HEK293 (cell line): Measurements from ENCODE around the gene ITGB5.

Experiments
- CTCF ChIA-PET: fragments of 350-600 bp; formaldehyde crosslinking; extraction: SDS; loops from one replicate; lab custom pipeline; 2021; ENCODE audit warnings: antibody characterized with exemption; lab: Yijun Ruan, JAX
- POLR2A ChIA-PET: fragments of 300-600 bp; formaldehyde crosslinking; extraction: SDS; loops from one replicate; lab custom pipeline; 2020; ENCODE audit warnings: antibody characterized with exemption, inconsistent platforms; lab: Yijun Ruan, JAX
- H3K27ac ChIP-seq: fragments of 200-500 bp; sonication (Bioruptor generic); 2 replicates; pipeline ENCODE4 v1.5.1; 2014; ENCODE audit warnings: low read depth, low read length, control low read depth, inconsistent platforms; ENCODE audit errors: extremely low read depth
- H3K36me3 ChIP-seq, 2 experiments: fragments of 200-500 bp in 1 of 2; sonication (Bioruptor generic) in 1 of 2; 1 replicate in 1 of 2; 2 replicates in 1 of 2; pipeline ENCODE4 v1.5.1; 2014 to 2017; ENCODE audit warnings: inconsistent platforms in 2 of 2, low read length in 2 of 2; ENCODE audit not compliant: control insufficient read depth in 2 of 2, insufficient read depth in 1 of 2
- H3K4me1 ChIP-seq: fragments of 200-500 bp; sonication (Bioruptor generic); 2 replicates; pipeline ENCODE4 v1.5.1; 2014; ENCODE audit warnings: mild to moderate bottlenecking, low read length, inconsistent platforms; ENCODE audit not compliant: control insufficient read depth, insufficient read depth
- H3K4me3 ChIP-seq: 2 replicates; pipeline ENCODE4 v1.5.1; 2011; ENCODE audit warnings: low read depth, mild to moderate bottlenecking, control low read depth, low read length, moderate library complexity
- H3K9me3 ChIP-seq: fragments of 200-500 bp; sonication (Bioruptor generic); 2 replicates; pipeline ENCODE4 v1.5.1; 2014; ENCODE audit warnings: low read depth, low read length, inconsistent platforms; ENCODE audit not compliant: control insufficient read depth, insufficient read depth
- GLI2 ChIP-seq: fragments of 450-650 bp; formaldehyde crosslinking; IDR thresholded peaks from 2 replicates; pipeline ENCODE4; 2017; ENCODE audit warnings: missing biosample characterization, missing genetic modification characterization, low read depth, borderline replicate concordance
- HOXC10 ChIP-seq: sonication (generic); formaldehyde crosslinking; IDR thresholded peaks from 2 replicates; pipeline ENCODE4 v1.8.1; 2023; ENCODE audit warnings: mild to moderate bottlenecking, missing genetic modification reagents
- KLF9 ChIP-seq: fragments of 450-650 bp; formaldehyde crosslinking; IDR thresholded peaks from 2 replicates; pipeline ENCODE4 v1.5.1; 2016; ENCODE audit warnings: missing biosample characterization, missing genetic modification characterization, low read depth
- MYNN ChIP-seq: fragments of 450-650 bp; formaldehyde crosslinking; IDR thresholded peaks from 2 replicates; pipeline ENCODE4 v1.5.1; 2016; ENCODE audit warnings: missing biosample characterization, missing genetic modification characterization, borderline replicate concordance
- ZNF302 ChIP-seq: fragments of 450-650 bp; formaldehyde crosslinking; IDR thresholded peaks from 2 replicates; pipeline ENCODE4 v1.5.1; 2016; ENCODE audit warnings: missing biosample characterization, missing genetic modification characterization, low read depth
- ZNF629 ChIP-seq: fragments of 450-650 bp; formaldehyde crosslinking; IDR thresholded peaks from 2 replicates; pipeline ENCODE4 v1.5.1; 2017; ENCODE audit warnings: missing biosample characterization, missing genetic modification characterization
- ZNF843 ChIP-seq: fragments of 450-650 bp; formaldehyde crosslinking; IDR thresholded peaks from 2 replicates; pipeline ENCODE4 v1.5.1; 2016; ENCODE audit warnings: missing biosample characterization, missing genetic modification characterization
- TF ChIP-seq, protein P1 (sequence below): fragments of 450-650 bp; formaldehyde crosslinking; IDR thresholded peaks from 2 replicates; pipeline ENCODE4 v1.5.1; 2016; ENCODE audit warnings: missing biosample characterization, missing genetic modification characterization
- TF ChIP-seq, protein P2 (sequence below): fragments of 450-650 bp; formaldehyde crosslinking; IDR thresholded peaks from 2 replicates; pipeline ENCODE4 v1.5.1; 2016; ENCODE audit warnings: missing biosample characterization, missing genetic modification characterization, borderline replicate concordance
- TF ChIP-seq, protein P3 (sequence below): fragments of 450-650 bp; formaldehyde crosslinking; IDR thresholded peaks from 2 replicates; pipeline ENCODE4 v1.5.1; 2016; ENCODE audit warnings: missing biosample characterization, missing genetic modification characterization
- TF ChIP-seq, protein P4 (sequence below): fragments of 450-650 bp; formaldehyde crosslinking; conservative IDR thresholded peaks from 2 replicates; pipeline ENCODE4 v1.5.1; 2016; ENCODE audit warnings: low read depth, missing biosample characterization, missing genetic modification characterization
- TF ChIP-seq, protein P5 (sequence below): fragments of 450-650 bp; formaldehyde crosslinking; IDR thresholded peaks from 2 replicates; pipeline ENCODE4 v1.5.1; 2016; ENCODE audit warnings: missing biosample characterization, missing genetic modification characterization

The ITGB5 gene

DNA sequence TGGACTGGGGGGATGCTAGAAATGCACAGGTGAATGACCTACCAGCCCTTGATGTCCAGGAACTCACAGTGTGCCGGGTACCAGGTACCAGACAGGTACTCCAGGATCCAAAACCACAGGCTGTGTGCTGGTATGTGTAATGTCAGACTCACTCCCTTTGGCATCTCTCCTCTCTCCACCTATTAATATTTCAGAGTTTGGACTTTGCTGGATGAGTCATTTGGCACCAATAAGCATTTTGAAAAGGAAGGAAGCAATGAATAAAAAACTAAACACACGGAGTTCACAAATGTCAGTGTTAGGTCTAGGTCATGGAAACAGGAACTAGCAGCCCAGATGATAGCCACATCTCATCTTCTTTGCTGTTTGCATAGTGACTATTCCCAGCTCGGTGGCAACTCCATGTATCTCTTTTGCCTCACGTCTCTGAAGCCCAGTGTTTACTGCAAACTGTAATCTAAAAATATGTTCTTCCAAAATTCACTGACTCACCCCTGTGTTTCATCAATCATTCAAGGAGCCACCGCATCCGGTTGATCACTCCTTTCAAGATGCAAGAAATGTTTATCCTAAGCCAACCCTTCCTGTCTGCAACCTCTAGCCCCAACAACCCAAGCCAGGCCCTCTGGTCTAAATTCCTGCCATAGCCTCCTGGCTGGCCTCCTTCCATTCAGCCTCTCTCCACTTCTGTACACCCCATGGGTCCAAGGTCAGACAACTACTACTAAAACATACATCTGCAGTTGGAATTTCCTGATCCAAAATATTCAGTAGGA lies 8.4 kb downstream of the ITGB5 start:
- TF ChIP-seq ZNF843 (tag by site-specific recombination) (no peak), ZNF629 (tag by site-specific recombination) (0 out of 2 replicates have a peak, but pooled peaks have one; percentile 14)
- TF ChIP-seq, protein P1, sequence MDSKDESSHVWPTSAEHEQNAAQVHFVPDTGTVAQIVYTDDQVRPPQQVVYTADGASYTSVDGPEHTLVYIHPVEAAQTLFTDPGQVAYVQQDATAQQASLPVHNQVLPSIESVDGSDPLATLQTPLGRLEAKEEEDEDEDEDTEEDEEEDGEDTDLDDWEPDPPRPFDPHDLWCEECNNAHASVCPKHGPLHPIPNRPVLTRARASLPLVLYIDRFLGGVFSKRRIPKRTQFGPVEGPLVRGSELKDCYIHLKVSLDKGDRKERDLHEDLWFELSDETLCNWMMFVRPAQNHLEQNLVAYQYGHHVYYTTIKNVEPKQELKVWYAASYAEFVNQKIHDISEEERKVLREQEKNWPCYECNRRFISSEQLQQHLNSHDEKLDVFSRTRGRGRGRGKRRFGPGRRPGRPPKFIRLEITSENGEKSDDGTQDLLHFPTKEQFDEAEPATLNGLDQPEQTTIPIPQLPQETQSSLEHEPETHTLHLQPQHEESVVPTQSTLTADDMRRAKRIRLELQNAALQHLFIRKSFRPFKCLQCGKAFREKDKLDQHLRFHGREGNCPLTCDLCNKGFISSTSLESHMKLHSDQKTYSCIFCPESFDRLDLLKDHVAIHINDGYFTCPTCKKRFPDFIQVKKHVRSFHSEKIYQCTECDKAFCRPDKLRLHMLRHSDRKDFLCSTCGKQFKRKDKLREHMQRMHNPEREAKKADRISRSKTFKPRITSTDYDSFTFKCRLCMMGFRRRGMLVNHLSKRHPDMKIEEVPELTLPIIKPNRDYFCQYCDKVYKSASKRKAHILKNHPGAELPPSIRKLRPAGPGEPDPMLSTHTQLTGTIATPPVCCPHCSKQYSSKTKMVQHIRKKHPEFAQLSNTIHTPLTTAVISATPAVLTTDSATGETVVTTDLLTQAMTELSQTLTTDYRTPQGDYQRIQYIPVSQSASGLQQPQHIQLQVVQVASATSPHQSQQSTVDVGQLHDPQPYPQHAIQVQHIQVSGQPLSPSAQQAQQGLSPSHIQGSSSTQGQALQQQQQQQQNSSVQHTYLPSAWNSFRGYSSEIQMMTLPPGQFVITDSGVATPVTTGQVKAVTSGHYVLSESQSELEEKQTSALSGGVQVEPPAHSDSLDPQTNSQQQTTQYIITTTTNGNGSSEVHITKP: 0 out of 2 replicates have a peak, but pooled peaks have one; percentile 20
- TF ChIP-seq, protein P2, sequence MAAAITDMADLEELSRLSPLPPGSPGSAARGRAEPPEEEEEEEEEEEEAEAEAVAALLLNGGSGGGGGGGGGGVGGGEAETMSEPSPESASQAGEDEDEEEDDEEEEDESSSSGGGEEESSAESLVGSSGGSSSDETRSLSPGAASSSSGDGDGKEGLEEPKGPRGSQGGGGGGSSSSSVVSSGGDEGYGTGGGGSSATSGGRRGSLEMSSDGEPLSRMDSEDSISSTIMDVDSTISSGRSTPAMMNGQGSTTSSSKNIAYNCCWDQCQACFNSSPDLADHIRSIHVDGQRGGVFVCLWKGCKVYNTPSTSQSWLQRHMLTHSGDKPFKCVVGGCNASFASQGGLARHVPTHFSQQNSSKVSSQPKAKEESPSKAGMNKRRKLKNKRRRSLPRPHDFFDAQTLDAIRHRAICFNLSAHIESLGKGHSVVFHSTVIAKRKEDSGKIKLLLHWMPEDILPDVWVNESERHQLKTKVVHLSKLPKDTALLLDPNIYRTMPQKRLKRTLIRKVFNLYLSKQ (tag by site-specific recombination): no peak
- ChIA-PET CTCF (no interaction called here), POLR2A (no interaction called here)
- Histone ChIP-seq H3K4me3 (no peak overlapping the region), H3K36me3 (no peaks in the 10 kb centered on the region), H3K4me1 (no peaks in the 10 kb centered on the region), H3K27ac (no peak overlapping the region), H3K9me3 (no peaks in the 10 kb centered on the region)

DNA sequence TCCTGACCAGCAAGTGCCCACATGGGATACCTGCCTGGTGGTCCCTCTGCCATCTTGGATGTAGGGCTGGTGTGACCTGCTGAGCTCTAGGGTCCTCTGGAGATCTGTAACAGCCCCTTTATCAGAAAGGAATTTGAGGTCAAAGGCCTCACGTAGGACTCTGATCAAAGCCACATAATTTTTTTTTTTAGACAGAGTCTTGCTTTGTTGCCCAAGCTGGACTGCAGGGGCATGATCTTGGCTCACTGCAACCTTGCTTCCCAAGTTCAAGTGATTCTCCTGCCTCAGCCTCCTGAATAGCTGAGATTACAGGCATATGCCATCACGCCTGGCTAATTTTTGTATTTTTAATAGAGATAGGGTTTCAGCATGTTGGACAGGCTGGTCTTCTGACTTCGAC lies 9.5 kb downstream of the ITGB5 start:
- no peaks in the 10 kb centered on the region for H3K36me3 ChIP-seq
- no peaks in the 10 kb centered on the region for H3K9me3 ChIP-seq
- no peak overlapping the region for H3K27ac ChIP-seq
- CTCF ChIA-PET: no interaction called here
- POLR2A ChIA-PET: no interaction called here
- H3K4me1 ChIP-seq: no peaks in the 10 kb centered on the region
- no peak overlapping the region for H3K4me3 ChIP-seq
- TF ChIP-seq, protein P3, sequence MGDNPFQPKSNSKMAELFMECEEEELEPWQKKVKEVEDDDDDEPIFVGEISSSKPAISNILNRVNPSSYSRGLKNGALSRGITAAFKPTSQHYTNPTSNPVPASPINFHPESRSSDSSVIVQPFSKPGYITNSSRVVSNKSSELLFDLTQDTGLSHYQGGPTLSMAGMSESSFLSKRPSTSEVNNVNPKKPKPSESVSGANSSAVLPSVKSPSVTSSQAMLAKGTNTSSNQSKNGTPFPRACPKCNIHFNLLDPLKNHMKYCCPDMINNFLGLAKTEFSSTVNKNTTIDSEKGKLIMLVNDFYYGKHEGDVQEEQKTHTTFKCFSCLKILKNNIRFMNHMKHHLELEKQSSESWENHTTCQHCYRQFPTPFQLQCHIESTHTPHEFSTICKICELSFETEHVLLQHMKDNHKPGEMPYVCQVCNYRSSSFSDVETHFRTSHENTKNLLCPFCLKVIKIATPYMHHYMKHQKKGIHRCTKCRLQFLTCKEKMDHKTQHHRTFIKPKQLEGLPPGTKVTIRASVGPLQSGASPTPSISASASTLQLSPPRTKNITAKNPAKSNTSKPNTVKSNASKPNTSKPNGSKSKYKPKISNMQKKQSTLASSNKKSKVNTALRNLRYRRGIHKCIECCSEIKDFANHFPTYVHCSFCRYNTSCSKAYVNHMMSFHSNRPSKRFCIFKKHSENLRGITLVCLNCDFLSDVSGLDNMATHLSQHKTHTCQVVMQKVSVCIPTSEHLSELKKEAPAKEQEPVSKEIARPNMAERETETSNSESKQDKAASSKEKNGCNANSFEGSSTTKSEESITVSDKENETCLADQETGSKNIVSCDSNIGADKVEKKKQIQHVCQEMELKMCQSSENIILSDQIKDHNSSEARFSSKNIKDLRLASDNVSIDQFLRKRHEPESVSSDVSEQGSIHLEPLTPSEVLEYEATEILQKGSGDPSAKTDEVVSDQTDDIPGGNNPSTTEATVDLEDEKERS (tag by site-specific recombination): no peak
- TF ChIP-seq ZNF302 (tag by site-specific recombination): no peak
- no peak for TF ChIP-seq GLI2
- TF ChIP-seq, protein P4, sequence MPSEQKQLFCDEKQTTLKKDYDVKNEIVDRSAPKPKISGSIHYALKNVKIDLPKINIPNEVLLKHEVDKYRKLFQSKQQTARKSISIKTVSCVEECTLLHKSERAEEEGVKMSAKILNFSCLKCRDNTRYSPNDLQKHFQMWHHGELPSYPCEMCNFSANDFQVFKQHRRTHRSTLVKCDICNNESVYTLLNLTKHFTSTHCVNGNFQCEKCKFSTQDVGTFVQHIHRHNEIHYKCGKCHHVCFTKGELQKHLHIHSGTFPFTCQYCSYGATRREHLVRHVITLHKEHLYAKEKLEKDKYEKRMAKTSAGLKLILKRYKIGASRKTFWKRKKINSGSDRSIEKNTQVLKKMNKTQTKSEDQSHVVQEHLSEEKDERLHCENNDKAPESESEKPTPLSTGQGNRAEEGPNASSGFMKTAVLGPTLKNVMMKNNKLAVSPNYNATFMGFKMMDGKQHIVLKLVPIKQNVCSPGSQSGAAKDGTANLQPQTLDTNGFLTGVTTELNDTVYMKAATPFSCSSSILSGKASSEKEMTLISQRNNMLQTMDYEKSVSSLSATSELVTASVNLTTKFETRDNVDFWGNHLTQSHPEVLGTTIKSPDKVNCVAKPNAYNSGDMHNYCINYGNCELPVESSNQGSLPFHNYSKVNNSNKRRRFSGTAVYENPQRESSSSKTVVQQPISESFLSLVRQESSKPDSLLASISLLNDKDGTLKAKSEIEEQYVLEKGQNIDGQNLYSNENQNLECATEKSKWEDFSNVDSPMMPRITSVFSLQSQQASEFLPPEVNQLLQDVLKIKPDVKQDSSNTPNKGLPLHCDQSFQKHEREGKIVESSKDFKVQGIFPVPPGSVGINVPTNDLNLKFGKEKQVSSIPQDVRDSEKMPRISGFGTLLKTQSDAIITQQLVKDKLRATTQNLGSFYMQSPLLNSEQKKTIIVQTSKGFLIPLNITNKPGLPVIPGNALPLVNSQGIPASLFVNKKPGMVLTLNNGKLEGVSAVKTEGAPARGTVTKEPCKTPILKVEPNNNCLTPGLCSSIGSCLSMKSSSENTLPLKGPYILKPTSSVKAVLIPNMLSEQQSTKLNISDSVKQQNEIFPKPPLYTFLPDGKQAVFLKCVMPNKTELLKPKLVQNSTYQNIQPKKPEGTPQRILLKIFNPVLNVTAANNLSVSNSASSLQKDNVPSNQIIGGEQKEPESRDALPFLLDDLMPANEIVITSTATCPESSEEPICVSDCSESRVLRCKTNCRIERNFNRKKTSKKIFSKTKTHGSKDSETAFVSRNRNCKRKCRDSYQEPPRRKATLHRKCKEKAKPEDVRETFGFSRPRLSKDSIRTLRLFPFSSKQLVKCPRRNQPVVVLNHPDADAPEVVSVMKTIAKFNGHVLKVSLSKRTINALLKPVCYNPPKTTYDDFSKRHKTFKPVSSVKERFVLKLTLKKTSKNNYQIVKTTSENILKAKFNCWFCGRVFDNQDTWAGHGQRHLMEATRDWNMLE: no peak
- no peak for TF ChIP-seq KLF9 (tag by site-specific recombination)
- TF ChIP-seq MYNN (tag by site-specific recombination): no peak
- TF ChIP-seq, protein P1: no peak
- no peak for TF ChIP-seq HOXC10 (CRISPR knock-in tag)
- TF ChIP-seq, protein P5, sequence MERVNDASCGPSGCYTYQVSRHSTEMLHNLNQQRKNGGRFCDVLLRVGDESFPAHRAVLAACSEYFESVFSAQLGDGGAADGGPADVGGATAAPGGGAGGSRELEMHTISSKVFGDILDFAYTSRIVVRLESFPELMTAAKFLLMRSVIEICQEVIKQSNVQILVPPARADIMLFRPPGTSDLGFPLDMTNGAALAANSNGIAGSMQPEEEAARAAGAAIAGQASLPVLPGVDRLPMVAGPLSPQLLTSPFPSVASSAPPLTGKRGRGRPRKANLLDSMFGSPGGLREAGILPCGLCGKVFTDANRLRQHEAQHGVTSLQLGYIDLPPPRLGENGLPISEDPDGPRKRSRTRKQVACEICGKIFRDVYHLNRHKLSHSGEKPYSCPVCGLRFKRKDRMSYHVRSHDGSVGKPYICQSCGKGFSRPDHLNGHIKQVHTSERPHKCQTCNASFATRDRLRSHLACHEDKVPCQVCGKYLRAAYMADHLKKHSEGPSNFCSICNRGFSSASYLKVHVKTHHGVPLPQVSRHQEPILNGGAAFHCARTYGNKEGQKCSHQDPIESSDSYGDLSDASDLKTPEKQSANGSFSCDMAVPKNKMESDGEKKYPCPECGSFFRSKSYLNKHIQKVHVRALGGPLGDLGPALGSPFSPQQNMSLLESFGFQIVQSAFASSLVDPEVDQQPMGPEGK (tag by site-specific recombination): no peak
